ENCODE measurements around the gene LDLRAD4.

LDLRAD4 gene

GRCh38 chr18:13315000-13315399 is 96.4 kb downstream of the LDLRAD4 start:
- TF ChIP-seq ZFP30 (CRISPR knock-in tag; IDR thresholded peaks at IDR 0.05) (no peak), ZFP3 (CRISPR knock-in tag; IDR thresholded peaks at IDR 0.05) (no peak), ESRRG (CRISPR knock-in tag; IDR thresholded peaks at IDR 0.05) (no peak), RARB (CRISPR knock-in tag; IDR thresholded peaks at IDR 0.05) (no peak), PPARA (CRISPR knock-in tag; IDR thresholded peaks at IDR 0.05; ENCODE audit: borderline replicate concordance) (no peak)
- TF ChIP-seq, protein P1, sequence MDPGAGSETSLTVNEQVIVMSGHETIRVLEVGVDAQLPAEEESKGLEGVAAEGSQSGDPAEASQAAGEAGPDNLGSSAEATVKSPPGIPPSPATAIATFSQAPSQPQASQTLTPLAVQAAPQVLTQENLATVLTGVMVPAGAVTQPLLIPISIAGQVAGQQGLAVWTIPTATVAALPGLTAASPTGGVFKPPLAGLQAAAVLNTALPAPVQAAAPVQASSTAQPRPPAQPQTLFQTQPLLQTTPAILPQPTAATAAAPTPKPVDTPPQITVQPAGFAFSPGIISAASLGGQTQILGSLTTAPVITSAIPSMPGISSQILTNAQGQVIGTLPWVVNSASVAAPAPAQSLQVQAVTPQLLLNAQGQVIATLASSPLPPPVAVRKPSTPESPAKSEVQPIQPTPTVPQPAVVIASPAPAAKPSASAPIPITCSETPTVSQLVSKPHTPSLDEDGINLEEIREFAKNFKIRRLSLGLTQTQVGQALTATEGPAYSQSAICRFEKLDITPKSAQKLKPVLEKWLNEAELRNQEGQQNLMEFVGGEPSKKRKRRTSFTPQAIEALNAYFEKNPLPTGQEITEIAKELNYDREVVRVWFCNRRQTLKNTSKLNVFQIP (CRISPR knock-in tag; IDR thresholded peaks at IDR 0.05; ENCODE audit: borderline replicate concordance, low read depth), result no peak
- TF ChIP-seq, protein P2, sequence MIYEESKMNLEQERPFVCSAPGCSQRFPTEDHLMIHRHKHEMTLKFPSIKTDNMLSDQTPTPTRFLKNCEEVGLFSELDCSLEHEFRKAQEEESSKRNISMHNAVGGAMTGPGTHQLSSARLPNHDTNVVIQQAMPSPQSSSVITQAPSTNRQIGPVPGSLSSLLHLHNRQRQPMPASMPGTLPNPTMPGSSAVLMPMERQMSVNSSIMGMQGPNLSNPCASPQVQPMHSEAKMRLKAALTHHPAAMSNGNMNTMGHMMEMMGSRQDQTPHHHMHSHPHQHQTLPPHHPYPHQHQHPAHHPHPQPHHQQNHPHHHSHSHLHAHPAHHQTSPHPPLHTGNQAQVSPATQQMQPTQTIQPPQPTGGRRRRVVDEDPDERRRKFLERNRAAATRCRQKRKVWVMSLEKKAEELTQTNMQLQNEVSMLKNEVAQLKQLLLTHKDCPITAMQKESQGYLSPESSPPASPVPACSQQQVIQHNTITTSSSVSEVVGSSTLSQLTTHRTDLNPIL (CRISPR knock-in tag; IDR thresholded peaks at IDR 0.05; ENCODE audit: low read depth), result no peak
- no peak for ATAC-seq

GRCh38 chr18:13316063-13316462 is 97.5 kb downstream of the LDLRAD4 start:
- no peak for ATAC-seq
- TF ChIP-seq TSHZ2 (CRISPR knock-in tag; IDR thresholded peaks at IDR 0.05) (no peak), BACH2 (CRISPR knock-in tag; IDR thresholded peaks at IDR 0.05; ENCODE audit: borderline replicate concordance) (no peak), TOX (CRISPR knock-in tag; IDR thresholded peaks at IDR 0.05; ENCODE audit: borderline replicate concordance) (no peak), SNAI2 (CRISPR knock-in tag; IDR thresholded peaks at IDR 0.05) (no peak), ZFP30 (CRISPR knock-in tag; IDR thresholded peaks at IDR 0.05) (no peak), CSDC2 (CRISPR knock-in tag; IDR thresholded peaks at IDR 0.05) (no peak), RARB (CRISPR knock-in tag; IDR thresholded peaks at IDR 0.05) (no peak), GLIS3 (CRISPR knock-in tag; IDR thresholded peaks at IDR 0.05) (no peak), PATZ1 (CRISPR knock-in tag; IDR thresholded peaks at IDR 0.05; ENCODE audit: borderline replicate concordance) (no peak)
- TF ChIP-seq, protein P1 (CRISPR knock-in tag; IDR thresholded peaks at IDR 0.05; ENCODE audit: borderline replicate concordance, low read depth), result no peak

GRCh38 chr18:13317801-13318200 is 99.2 kb downstream of the LDLRAD4 start:
- no peak for ATAC-seq
- TF ChIP-seq RARB (CRISPR knock-in tag; IDR thresholded peaks at IDR 0.05) (no peak), BACH2 (CRISPR knock-in tag; IDR thresholded peaks at IDR 0.05; ENCODE audit: borderline replicate concordance) (no peak), OSR1 (CRISPR knock-in tag; IDR thresholded peaks at IDR 0.05) (no peak), TOX (CRISPR knock-in tag; IDR thresholded peaks at IDR 0.05; ENCODE audit: borderline replicate concordance) (no peak), PATZ1 (CRISPR knock-in tag; IDR thresholded peaks at IDR 0.05; ENCODE audit: borderline replicate concordance) (no peak)

Measured in SK-N-SH treated with all-trans-retinoic acid at 6 μM for 48 hours (cell line).